GM21528 (cell line): ENCODE measurements around the gene CAPN8.

Source experiments
- ATAC-seq: cut with Tn5 transposase; IDR thresholded peaks from one replicate; pipeline ENCODE4 v1.9.1; 2021; ENCODE audit warnings: mild to moderate bottlenecking, moderate library complexity; ENCODE audit not compliant: unreplicated experiment, low FRiP score

Gene CAPN8

GRCh38 chr1:223494926-223495645 lies 170.4 kb downstream of the CAPN8 start:
- ATAC-seq: no peak

DNA sequence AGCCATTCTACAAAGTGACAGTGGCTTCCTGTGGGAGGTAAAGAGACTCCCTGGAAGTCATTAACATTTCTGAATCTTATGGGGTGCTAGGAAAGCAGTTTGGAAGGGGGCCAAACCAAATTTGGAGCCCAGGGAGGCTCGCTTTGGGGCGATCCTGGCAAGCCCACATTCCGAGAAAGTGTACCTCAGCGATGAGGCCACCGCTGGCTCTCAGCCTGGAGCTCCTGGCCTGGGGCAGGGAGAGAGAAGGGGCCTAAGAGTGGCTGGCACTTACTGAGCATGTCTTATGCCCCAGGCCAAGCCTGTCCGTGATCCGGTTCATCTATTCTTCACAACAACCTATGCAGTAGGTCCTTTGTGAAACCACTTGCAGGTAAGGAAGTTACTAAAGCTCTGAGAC lies 173.5 kb downstream of the CAPN8 start:
- ATAC-seq: no peak
